CD4-positive, alpha-beta T cell treated with Interleukin-17A for 1 hour (primary cell): ENCODE measurements around the gene UQCRH.
"Not testable (repeated sequence)": the region's sequence is repeated elsewhere in the genome, so short reads cannot be mapped to it uniquely, and the experiment has no call there.

Experiments
- DNase-seq: peaks from one replicate; pipeline ENCODE4 v3.0.0-alpha.2; 2020

UQCRH gene

GRCh38 chr1:46334030-46334384, 30.5 kb downstream of the UQCRH start:
- DNase-seq: no peak

- no peak for DNase-seq
Measured at GRCh38 chr1:46335081-46335480, 31.6 kb downstream of the UQCRH start.

- DNase-seq: not testable (repeated sequence)
Measured at GRCh38 chr1:46337409-46337808, 33.9 kb downstream of the UQCRH start.

GRCh38 chr1:46340404-46341221, 37.1 kb downstream of the UQCRH start, which contains the start of gene NSUN4:
NSUN4 (plus strand) TSS chr1:46340807; CDS start chr1:46340827, 20 bp downstream.
- DNase-seq: peak; percentile 89

GRCh38 chr1:46341222-46342083, 38.0 kb downstream of the UQCRH start:
- no peak for DNase-seq

GRCh38 chr1:46342084-46342656, 38.7 kb downstream of the UQCRH start:
- peak; percentile 36 for DNase-seq

- no peak for DNase-seq
Measured at GRCh38 chr1:46342677-46343350, 39.3 kb downstream of the UQCRH start.

- DNase-seq: no peak
Measured at GRCh38 chr1:46343351-46343695, 39.8 kb downstream of the UQCRH start.

GRCh38 chr1:46343705-46344104, 40.2 kb downstream of the UQCRH start:
- no peak for DNase-seq

GRCh38 chr1:46344481-46344880, 41.0 kb downstream of the UQCRH start:
- DNase-seq: no peak

GRCh38 chr1:46345281-46345680, 41.8 kb downstream of the UQCRH start:
- DNase-seq: no peak

- DNase-seq: no peak
Measured at GRCh38 chr1:46352363-46352762, 48.9 kb downstream of the UQCRH start.

- DNase-seq: not testable (repeated sequence)
Measured at GRCh38 chr1:46355920-46356319, 52.4 kb downstream of the UQCRH start.

GRCh38 chr1:46362158-46362557, 58.7 kb downstream of the UQCRH start:
- DNase-seq: no peak

GRCh38 chr1:46363121-46363520, 59.6 kb downstream of the UQCRH start:
- no peak for DNase-seq

GRCh38 chr1:46364612-46365011, 61.1 kb downstream of the UQCRH start:
- no peak for DNase-seq

GRCh38 chr1:46365796-46366195, 62.3 kb downstream of the UQCRH start:
- not testable (repeated sequence) for DNase-seq
